ENCODE measurements around the gene PLEKHO2.

GRCh38 chr15:64893481-64894394 is 52.0 kb downstream of the PLEKHO2 start:
- TF ChIP-seq CTCF (IDR thresholded peaks at IDR 0.05; ENCODE audit: poor library complexity) (no peak), EZH2 (IDR thresholded peaks at IDR 0.05; ENCODE audit: borderline replicate concordance) (no peak)

All from hepatocyte (in vitro differentiated cells).